H9 (cell line): Measurements from ENCODE around the gene BAX. TPM values are rescaled to one million over a fixed set of nuclear protein-coding genes. Genes with fewer than 3 reads are reported as not detected.

Source experiments
- DNase-seq: peaks from one replicate; pipeline ENCODE4 v3.0.0-alpha.2; 2017
- H2AFZ ChIP-seq: one replicate; pipeline ENCODE4 v1.6.1; 2013; ENCODE audit warnings: mild to moderate bottlenecking, low read length, control low read depth, moderate library complexity
- H2AK5ac ChIP-seq: 2 replicates; pipeline ENCODE4 v1.6.1; 2013; ENCODE audit warnings: low read length, control low read depth, mixed read lengths; ENCODE audit not compliant: insufficient read length
- H2BK120ac ChIP-seq: one replicate; pipeline ENCODE4 v1.6.1; 2013; ENCODE audit warnings: low read depth, mild to moderate bottlenecking, low read length, control low read depth, inconsistent platforms; ENCODE audit not compliant: poor library complexity, severe bottlenecking
- H2BK12ac ChIP-seq: 2 replicates; pipeline ENCODE4 v1.6.1; 2013; ENCODE audit warnings: low read length, control low read depth, mixed read lengths, low read depth; ENCODE audit not compliant: insufficient read length
- H2BK15ac ChIP-seq: 2 replicates; pipeline ENCODE4 v1.6.1; 2013; ENCODE audit warnings: low read depth, low read length, control low read depth
- H2BK20ac ChIP-seq: one replicate; pipeline ENCODE4 v1.6.1; 2013; ENCODE audit warnings: low read depth, mild to moderate bottlenecking, low read length, control low read depth, inconsistent platforms; ENCODE audit not compliant: poor library complexity, severe bottlenecking
- H2BK5ac ChIP-seq: 2 replicates; pipeline ENCODE4 v1.6.1; 2013; ENCODE audit warnings: low read length, control low read depth, mixed read lengths; ENCODE audit not compliant: insufficient read length
- H3K14ac ChIP-seq: 2 replicates; pipeline ENCODE4 v1.6.1; 2013; ENCODE audit warnings: low read length, control low read depth; ENCODE audit not compliant: insufficient read depth
- H3K18ac ChIP-seq: 2 replicates; pipeline ENCODE4 v1.6.1; 2013; ENCODE audit warnings: low read depth, mild to moderate bottlenecking, mixed read lengths, low read length, control low read depth; ENCODE audit not compliant: insufficient read length
- H3K23ac ChIP-seq: 2 replicates; pipeline ENCODE4 v1.6.1; 2013; ENCODE audit warnings: low read length, control low read depth, mixed read lengths, low read depth; ENCODE audit not compliant: insufficient read length
- H3K23me2 ChIP-seq: 2 replicates; pipeline ENCODE4 v1.6.1; 2013; ENCODE audit warnings: low read depth, mild to moderate bottlenecking, mixed read lengths, low read length, control low read depth; ENCODE audit not compliant: insufficient read length, poor library complexity, severe bottlenecking
- H3K27ac ChIP-seq: 2 replicates; pipeline ENCODE4 v1.5.1; 2013; ENCODE audit warnings: low read length, control low read depth, mixed read lengths, low read depth; ENCODE audit not compliant: insufficient read length
- H3K27me3 ChIP-seq: 2 replicates; pipeline ENCODE4 v1.6.1; 2013; ENCODE audit warnings: low read length, control low read depth, inconsistent platforms; ENCODE audit not compliant: insufficient read depth
- H3K4ac ChIP-seq: 2 replicates; pipeline ENCODE4 v1.6.1; 2013; ENCODE audit warnings: low read depth, mild to moderate bottlenecking, control low read depth, inconsistent platforms, low read length, moderate library complexity
- H3K4me1 ChIP-seq: 2 replicates; pipeline ENCODE4 v1.6.1; 2013; ENCODE audit warnings: low read length, control low read depth, inconsistent platforms; ENCODE audit not compliant: insufficient read depth
- H3K4me2 ChIP-seq: 2 replicates; pipeline ENCODE4 v1.6.1; 2013; ENCODE audit warnings: low read length, control low read depth, mixed read lengths; ENCODE audit not compliant: insufficient read length, insufficient read depth
- H3K56ac ChIP-seq: 2 replicates; pipeline ENCODE4 v1.6.1; 2013; ENCODE audit warnings: low read depth, mild to moderate bottlenecking, mixed read lengths, low read length, control low read depth; ENCODE audit not compliant: insufficient read length
- H3K79me1 ChIP-seq: 2 replicates; pipeline ENCODE4 v1.6.1; 2013; ENCODE audit warnings: low read depth, mild to moderate bottlenecking, moderate library complexity, low read length, control low read depth, inconsistent platforms; ENCODE audit not compliant: insufficient read depth, poor library complexity, severe bottlenecking
- H3K79me2 ChIP-seq: 2 replicates; pipeline ENCODE4 v1.6.1; 2013; ENCODE audit warnings: low read length, control low read depth, inconsistent platforms; ENCODE audit not compliant: insufficient read depth
- H3K9ac ChIP-seq: 2 replicates; pipeline ENCODE4 v1.6.1; 2013; ENCODE audit warnings: low read length, control low read depth, mixed read lengths; ENCODE audit not compliant: insufficient read length; ENCODE audit errors: extremely low read depth
- H3K9me3 ChIP-seq: one replicate; pipeline ENCODE4 v1.6.1; 2013; ENCODE audit warnings: low read depth, low read length, inconsistent platforms; ENCODE audit not compliant: control insufficient read depth
- H3T11ph ChIP-seq: one replicate; pipeline ENCODE4 v1.6.1; 2013; ENCODE audit warnings: mild to moderate bottlenecking, low read length, control low read depth, inconsistent platforms
- H4K20me1 ChIP-seq: one replicate; pipeline ENCODE4 v1.6.1; 2013; ENCODE audit not compliant: control insufficient read depth, insufficient read length, insufficient read depth
- H4K5ac ChIP-seq: 2 replicates; pipeline ENCODE4 v1.6.1; 2013; ENCODE audit warnings: low read depth, mild to moderate bottlenecking, mixed read lengths, low read length, control low read depth; ENCODE audit not compliant: insufficient read length
- H4K8ac ChIP-seq: replicated peaks from 2 replicates; pipeline ENCODE4 v1.6.1; 2013; ENCODE audit warnings: low read length, control low read depth, mixed read lengths, low read depth; ENCODE audit not compliant: insufficient read length
- H4K91ac ChIP-seq: 2 replicates; pipeline ENCODE4 v1.6.1; 2013; ENCODE audit warnings: low read depth, mild to moderate bottlenecking, moderate library complexity, mixed read lengths, low read length, control low read depth; ENCODE audit not compliant: insufficient read length
- H3K27ac Mint-ChIP-seq, 3 experiments: 2 replicates in 2 of 3; 3 replicates in 1 of 3; pipeline ENCODE4 v1.8.0; 2020 to 2021; ENCODE audit warnings: mixed read lengths in 3 of 3, mild to moderate bottlenecking in 1 of 3, moderate library complexity in 1 of 3
- H3K27me3 Mint-ChIP-seq: 2 replicates; pipeline ENCODE4 v1.8.0; 2021; ENCODE audit warnings: low read depth, mild to moderate bottlenecking, moderate library complexity, mixed read lengths
- H3K36me3 Mint-ChIP-seq, 3 experiments: 2 replicates in 2 of 3; 3 replicates in 1 of 3; pipeline ENCODE4 v1.8.0; 2020 to 2021; ENCODE audit warnings: low read depth in 3 of 3, mixed read lengths in 3 of 3; ENCODE audit not compliant: insufficient read depth in 1 of 3
- H3K4me1 Mint-ChIP-seq, 2 experiments: 2 replicates each; pipeline ENCODE4 v1.8.0; 2020; ENCODE audit warnings: mixed read lengths in 2 of 2
- H3K4me3 Mint-ChIP-seq, 2 experiments: 2 replicates in 1 of 2; 3 replicates in 1 of 2; pipeline ENCODE4 v1.8.0; 2020 to 2021; ENCODE audit warnings: mild to moderate bottlenecking in 2 of 2, mixed read lengths in 2 of 2, moderate library complexity in 1 of 2
- H3K9me3 Mint-ChIP-seq, 2 experiments: 2 replicates in 1 of 2; 3 replicates in 1 of 2; pipeline ENCODE4 v1.8.0; 2020; ENCODE audit warnings: mild to moderate bottlenecking in 2 of 2, mixed read lengths in 2 of 2, moderate library complexity in 1 of 2
- WGBS: extraction: QIAGEN DNeasy Blood & Tissue Kit; methylation state at CpG from one replicate; pipeline ENCODE4 v1.1.7; 2013; ENCODE audit warnings: missing lambda C conversion rate, low lambda C conversion rate, mixed read lengths; ENCODE audit not compliant: insufficient read length; ENCODE audit errors: extremely low coverage; 5-methylcytosine and 5-hydroxymethylcytosine counted together
- total RNA-seq: library from RNA; stranded (reverse); gene quantifications from 2 replicates; pipeline ENCODE4 v1.2.1, GENCODE V29; 2021
- TF ChIP-seq, protein P1 (sequence below): fragments of 200-600 bp; sonication (generic); conservative IDR thresholded peaks from 3 replicates; pipeline ENCODE4 v1.8.0; 2021; ENCODE audit warnings: antibody characterized with exemption, mild to moderate bottlenecking

BAX gene
- total RNA-seq, 1 experiment from 2014 or later: 310 TPM

- no peak overlapping the region for H3K27ac ChIP-seq
- H4K20me1 ChIP-seq: no peaks in the 10 kb centered on the region
- H2BK120ac ChIP-seq: no peak overlapping the region
- Mint-ChIP-seq H3K27ac (no peak overlapping the region), H3K4me1 (0 out of 4 replicates have a peak, but pooled peaks cover 0 to 2% of the 10 kb centered on the region in 2 experiments), H3K9me3 (no peaks in the 10 kb centered on the region), H3K36me3 (peaks cover 35 to 67% (median 67%) of the 10 kb centered on the region in 3 experiments), H3K4me3 (no peak overlapping the region), H3K27me3 (no peaks in the 10 kb centered on the region)
- no peak overlapping the region for H2BK5ac ChIP-seq
- H3K14ac ChIP-seq: no peak overlapping the region
- no peak overlapping the region for H2AFZ ChIP-seq
- H3K18ac ChIP-seq: no peak overlapping the region
- H3K79me2 ChIP-seq: no peaks in the 10 kb centered on the region
- H3K4ac ChIP-seq: no peak overlapping the region
- no peaks in the 10 kb centered on the region for H3K79me1 ChIP-seq
- no peak overlapping the region for H3K4me2 ChIP-seq
- DNase-seq: no peak
- no peak overlapping the region for H4K91ac ChIP-seq
- no peak overlapping the region for H2BK15ac ChIP-seq
- no peak overlapping the region for H4K5ac ChIP-seq
- TF ChIP-seq, protein P1, sequence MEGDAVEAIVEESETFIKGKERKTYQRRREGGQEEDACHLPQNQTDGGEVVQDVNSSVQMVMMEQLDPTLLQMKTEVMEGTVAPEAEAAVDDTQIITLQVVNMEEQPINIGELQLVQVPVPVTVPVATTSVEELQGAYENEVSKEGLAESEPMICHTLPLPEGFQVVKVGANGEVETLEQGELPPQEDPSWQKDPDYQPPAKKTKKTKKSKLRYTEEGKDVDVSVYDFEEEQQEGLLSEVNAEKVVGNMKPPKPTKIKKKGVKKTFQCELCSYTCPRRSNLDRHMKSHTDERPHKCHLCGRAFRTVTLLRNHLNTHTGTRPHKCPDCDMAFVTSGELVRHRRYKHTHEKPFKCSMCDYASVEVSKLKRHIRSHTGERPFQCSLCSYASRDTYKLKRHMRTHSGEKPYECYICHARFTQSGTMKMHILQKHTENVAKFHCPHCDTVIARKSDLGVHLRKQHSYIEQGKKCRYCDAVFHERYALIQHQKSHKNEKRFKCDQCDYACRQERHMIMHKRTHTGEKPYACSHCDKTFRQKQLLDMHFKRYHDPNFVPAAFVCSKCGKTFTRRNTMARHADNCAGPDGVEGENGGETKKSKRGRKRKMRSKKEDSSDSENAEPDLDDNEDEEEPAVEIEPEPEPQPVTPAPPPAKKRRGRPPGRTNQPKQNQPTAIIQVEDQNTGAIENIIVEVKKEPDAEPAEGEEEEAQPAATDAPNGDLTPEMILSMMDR: no peak
- no peaks in the 10 kb centered on the region for H3K4me1 ChIP-seq
- no peak overlapping the region for H3T11ph ChIP-seq
- no peak overlapping the region for H2AK5ac ChIP-seq
- no peak overlapping the region for H3K9ac ChIP-seq
- no peak overlapping the region for H2BK20ac ChIP-seq
- no peaks in the 10 kb centered on the region for H3K9me3 ChIP-seq
- H3K56ac ChIP-seq: no peak overlapping the region
- no peak overlapping the region for H4K8ac ChIP-seq
- no peak overlapping the region for H2BK12ac ChIP-seq
- H3K27me3 ChIP-seq: no peaks in the 10 kb centered on the region
- H3K23me2 ChIP-seq: no peaks in the 10 kb centered on the region
- H3K23ac ChIP-seq: no peak overlapping the region
- WGBS: no CpG with 5 or more reads among the region's 8 CpGs
These were observed 40.5 kb upstream of the BAX start for GRCh38 chr19:48914181-48914580.
